Measurements from ENCODE around the gene TMEM185B. TPM values are rescaled to one million over a fixed set of nuclear protein-coding genes. Genes with fewer than 3 reads are reported as not detected.
"Not testable (repeated sequence)": the region's sequence is repeated elsewhere in the genome, so short reads cannot be mapped to it uniquely, and the experiment has no call there.

Gene TMEM185B
- 16.7 TPM for polyA plus RNA-seq (ENCODE audit: insufficient read length)

DNA sequence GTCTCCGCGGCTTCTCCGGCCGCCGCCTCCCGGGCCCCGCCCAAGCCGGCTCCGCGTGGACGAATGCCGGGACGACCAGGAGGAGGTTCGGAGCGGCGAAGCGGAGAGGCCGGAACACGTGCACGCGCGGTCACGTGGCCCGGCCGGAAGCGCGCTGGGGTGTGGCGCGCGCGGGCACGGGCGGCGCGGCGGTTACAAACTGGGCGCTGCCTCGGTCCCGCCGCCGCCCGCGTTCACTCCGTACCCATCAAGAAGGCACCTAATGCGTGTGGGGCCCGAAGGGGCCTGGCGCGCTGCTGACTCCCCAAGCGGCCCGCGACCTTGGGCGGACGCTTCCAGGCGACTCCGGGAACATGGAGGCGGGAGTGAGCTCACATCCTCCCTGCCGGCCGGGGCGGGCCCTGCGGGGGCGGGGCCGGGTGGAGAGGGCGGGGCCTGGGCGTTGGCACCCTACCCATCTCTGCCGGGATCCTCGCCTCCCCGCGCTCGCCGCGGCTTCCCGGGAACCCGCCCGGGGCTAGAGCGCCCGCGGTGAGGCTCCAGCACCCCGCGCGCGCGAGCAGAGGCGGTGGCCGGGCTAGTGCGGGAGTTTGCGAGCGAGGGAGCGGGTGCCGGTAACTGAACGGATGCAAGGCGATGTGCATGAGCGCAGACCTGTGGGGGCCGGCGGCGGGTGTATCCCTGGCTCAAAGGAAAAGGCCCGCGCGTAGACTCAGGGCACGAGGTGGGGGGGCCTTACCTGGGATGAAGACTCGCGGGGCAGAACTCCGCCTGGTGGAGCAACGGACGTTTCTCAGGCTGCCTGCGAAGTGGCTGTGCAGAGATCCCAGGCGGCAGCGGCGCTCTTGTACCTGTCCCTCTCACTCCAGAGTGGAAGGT, at the start of gene TMEM185B:
TSS of gene TMEM185B (minus strand) at position 367 of the 879 bp plus-strand sequence. CDS start 424 bp downstream, outside the sequence.
- DNase-seq = peak; percentile 83

DNA sequence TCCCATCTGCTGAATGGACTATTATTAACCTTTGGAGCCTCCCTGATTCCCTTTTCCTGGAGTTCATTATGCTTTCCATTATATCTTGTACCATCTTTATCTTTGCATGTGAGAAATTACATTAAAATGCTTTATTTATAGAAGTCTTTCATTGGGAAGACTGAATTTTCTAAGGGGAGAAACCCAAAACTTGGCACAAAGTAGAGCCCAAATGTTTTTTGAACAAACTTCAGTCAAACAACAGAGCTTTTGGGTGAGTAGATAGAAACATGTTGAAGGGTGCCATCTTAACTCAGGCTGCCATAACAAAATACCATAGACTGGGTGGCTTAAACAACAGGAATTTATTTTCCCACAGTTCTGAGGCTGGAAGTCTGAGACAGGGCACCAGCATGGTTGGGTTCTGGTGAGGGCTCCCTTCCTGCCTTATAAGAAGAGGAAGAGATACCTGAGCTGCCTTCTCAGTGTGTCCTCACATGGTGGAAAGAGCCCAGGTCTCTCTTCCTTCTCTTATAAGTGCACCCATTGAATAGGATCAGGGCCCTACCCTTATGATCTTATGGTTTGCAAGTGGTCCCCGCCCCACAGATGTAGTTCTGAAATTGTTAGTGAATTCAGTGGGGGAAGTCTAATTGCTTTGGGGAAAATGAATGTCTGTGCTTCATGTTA, 48.6 kb upstream of the TMEM185B start:
- DNase-seq = no peak

DNA sequence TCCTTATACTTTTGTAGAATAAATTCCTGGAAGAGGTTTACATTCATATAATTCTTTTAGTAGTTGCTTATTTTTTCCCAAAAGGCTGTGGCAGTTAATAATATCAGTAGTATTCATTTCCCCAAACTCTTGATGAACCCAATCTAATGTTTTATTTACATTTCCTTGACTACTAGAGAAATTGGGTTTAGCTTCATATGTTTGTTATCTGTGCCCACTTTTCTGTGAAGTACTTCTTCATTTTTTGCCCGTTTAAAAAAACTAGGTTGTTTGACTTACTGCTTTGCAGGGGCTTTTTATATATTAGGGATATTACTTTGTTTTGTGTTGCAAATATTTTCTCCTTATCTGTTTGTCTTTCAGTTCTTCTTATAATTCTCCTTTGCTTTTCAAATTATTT, 46.6 kb upstream of the TMEM185B start:
- no peak for DNase-seq

DNA sequence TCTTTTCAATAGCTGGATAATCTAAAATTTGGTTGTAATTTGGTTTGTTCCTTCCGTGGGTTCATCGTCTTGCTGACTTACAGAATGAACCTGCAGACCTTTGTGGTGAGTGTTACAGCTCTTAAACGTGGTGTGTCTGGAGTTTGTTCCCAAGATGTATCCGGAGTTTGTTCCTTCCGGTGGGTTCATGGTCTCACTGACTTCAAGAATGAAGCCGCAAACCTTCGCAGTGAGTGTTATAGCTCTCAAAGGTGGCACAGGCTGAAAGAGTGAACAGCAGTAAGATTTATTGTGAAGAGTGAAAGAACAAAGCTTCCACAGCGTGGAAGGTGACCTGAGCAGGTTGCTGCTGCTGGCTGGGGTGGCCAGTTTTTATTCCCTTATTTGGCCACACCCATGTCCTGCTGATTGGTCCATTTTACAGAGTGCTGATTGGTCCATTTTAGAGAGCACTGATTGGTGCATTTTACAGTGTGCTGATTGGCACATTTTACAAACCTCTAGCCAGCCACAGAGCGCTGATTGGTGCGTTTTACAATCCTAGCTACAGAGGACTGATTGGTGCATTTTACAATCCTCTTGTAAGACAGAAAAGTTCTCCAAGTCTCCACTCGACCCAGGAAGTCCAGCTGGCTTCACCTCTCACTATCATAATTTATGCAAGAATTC, 46.0 kb upstream of the TMEM185B start:
- no peak for DNase-seq

GRCh38 chr2:120267348-120267747, 44.1 kb upstream of the TMEM185B start:
- DNase-seq = peak; percentile 33

- no peak for DNase-seq
These were observed 41.8 kb upstream of the TMEM185B start for GRCh38 chr2:120265006-120265405.

DNA sequence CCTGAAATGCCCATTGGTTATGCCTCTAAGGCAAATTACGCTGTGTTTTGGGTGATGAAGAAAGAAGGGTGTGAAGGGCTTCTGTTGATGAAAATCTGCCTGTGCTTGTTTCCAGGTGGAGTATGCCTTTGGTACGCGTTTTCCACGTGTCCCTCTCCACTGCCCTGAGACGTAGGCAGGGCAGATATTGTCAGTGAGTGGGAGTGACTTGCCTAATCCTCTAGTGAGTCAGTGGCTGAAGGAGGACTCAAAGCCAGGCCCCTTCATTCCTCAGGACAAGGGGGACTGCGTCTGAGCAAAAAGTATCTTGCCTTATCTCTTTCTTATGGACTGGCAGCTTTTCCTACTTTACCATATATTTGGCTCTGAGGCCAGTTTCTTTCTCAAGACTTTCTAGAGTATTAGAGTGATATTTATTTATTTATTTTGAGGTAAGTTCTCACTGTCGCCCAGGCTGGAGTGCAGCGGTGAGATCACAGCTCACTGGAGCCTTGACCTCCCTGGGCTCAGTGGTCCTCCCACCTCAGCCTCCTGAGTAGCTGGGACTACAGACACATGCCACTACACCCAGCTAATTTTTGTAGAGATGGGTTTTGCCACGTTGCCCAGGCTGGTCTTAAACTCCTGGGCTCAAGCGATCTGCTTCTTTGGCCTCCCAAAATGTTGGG, 39.7 kb upstream of the TMEM185B start:
- no peak for DNase-seq

DNA sequence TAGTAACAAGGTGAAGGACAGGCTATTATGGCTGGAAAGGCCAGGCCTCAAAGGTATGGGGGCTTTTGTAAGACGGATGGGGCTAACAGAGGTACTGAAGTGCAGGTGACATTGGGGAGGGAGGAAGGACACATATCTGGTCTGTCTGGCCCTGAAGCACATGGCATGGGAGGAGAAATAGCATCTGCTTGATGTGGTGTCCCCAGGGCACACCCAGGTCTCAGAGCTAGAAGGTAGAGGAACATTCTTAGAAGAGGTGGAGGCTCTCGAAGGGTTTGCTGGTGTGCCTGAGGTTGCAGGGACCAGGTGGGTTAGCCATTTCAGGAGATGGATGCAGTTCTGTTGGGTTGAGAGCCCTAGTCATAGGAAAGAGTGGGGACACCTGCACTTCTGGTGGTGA, 39.0 kb upstream of the TMEM185B start:
- DNase-seq = no peak

- DNase-seq = no peak
These were observed 38.3 kb upstream of the TMEM185B start for GRCh38 chr2:120261387-120262006.

DNA sequence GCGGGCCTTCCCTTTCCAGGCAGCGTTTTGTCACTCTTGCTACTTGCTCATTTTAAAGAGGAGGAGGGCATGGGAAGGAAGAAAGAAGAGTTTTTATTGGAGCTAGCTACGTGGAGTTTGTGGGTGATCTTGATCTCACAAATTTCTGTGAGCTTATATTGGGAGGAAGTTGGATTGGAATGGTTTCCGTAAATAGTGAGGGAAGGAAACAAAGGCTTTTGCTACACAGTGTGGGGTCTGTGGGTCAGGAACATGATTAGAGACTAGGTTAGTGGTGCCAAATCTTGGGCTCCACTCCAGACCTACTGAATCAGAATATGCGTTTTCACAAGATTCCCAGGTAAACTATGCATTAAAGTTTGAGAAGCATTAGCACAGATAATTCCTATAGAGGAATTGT, 37.5 kb upstream of the TMEM185B start:
- no peak for DNase-seq

DNA sequence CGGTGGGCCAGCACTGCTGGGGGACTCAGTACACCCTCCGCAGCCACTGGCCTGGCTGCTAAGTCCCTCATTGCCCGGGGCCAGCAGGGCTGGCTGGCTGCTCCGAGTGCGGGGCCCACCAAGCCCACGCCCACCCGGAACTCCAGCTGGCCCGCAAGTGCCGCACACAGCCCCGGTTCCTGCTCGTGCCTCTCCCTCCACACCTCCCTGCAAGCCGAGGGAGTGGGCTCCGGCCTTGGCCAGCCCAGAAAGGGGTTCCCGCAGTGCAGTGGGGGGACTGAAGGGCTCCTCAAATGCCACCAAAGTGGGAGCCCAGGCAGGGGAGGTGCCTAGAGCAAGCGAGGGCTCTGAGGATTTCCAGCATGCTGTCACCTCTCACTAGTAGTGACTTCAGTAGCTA, 36.7 kb upstream of the TMEM185B start:
- not testable (repeated sequence) for DNase-seq

GRCh38 chr2:120258196-120258595, 35.0 kb upstream of the TMEM185B start:
- DNase-seq = no peak

- no peak for DNase-seq
These were observed 34.3 kb upstream of the TMEM185B start for GRCh38 chr2:120257522-120257921.

DNA sequence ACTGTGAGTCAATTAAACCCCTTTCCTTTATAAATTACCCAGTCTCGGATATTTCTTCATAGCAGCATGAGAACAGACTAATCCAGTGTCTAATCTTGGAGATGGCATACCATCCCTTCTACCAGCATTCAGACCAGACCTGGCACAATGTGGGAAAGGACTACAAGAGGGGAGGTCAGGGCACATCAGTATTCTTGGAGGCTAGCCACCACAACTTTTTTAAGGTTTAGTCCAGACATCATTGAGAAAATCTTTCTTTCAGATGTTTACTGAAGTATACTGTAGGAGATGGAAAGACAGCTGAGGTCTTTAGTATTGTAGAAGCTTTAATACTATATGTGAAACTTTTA, 33.4 kb upstream of the TMEM185B start:
- no peak for DNase-seq

- no peak for DNase-seq
These were observed 32.9 kb upstream of the TMEM185B start for GRCh38 chr2:120255986-120256650.

DNA sequence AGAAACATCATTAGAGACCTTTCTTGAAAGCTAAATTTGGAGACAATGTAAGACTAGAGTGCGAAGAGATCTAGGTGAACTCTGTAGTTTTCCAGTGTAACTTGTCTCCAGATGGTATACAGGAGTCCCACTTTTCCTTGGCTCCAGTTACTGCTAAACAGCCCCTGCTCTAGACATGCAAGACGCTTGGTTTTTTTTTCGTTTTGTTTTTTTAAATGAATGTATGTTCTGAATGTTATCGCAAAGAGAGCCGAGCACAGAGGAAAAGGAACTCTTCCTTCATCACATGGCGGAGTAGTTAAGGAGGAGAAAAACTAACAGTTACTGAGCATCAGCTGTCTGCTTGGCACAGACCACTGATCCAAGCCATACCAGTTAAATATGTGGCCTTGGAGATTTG, 31.9 kb upstream of the TMEM185B start:
- no peak for DNase-seq

DNA sequence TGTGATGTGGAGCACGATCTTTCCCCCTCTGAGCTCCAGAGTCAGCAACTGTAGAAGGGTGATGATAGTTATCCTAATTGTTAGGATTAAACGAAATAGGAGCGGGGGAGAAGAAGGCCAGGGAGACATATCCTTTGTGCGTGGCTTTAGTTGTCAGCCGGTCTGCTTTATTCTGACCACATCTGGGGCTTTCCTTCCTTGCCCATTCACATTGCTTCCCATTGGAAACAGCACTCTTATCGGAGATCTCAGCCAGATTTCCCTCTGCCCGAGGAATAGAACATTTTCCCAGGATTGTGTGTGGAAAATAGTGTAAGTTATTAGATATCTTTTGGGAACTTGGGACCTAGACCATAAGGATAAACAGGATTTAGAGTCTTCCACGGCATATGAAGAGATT, 31.0 kb upstream of the TMEM185B start:
- DNase-seq = no peak

DNA sequence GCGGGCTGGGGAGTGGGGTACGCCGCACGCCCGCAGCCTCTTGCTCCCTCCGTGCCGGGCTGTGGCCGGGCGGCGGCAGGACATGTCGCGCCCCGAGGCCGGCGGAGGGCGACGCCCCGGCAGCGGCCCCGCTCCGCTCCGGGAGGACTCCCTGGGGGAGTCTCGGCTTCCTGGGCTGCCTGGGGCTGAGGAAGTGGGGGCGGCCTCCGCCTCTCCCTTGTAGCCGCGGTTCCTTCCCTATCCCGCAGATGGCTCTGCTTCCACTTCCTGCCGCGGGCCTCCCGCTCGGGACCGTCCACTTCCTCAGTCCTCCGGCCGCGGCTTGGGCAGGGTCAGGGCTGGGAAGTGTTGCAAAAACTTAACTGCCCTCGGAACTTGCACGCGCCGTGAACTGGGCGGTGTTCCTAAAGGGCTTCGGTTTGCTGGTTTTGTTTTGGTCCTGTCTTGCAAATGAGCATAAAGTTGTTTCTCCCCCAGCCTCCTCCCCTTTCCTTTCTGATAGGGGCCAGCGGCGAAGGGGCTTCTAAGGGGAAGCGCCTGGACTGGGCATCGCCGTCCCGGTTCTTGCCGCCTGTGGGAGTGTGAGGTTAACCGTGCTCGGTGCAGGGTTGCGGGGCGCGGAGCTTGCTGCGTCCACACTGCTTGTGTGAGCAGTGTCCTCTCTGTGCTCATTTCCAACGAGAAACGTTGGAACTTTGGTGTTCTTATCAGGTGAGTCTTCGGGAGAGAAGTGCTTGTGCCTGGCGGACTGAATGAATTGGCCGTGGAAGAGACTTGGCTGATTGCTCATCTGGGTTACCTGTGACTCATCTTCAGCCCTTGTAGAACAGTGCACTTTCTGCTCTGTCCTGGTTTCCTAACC, 30.1 kb upstream of the TMEM185B start:
- DNase-seq = peak; percentile 84

- DNase-seq = peak; percentile 100
These were observed 29.2 kb upstream of the TMEM185B start, which contains the start of gene RALB for GRCh38 chr2:120252225-120253020. Gene RALB, plus strand, starts transcription at chr2:120252852. Its CDS starts 25,813 bp downstream, at chr2:120278665.

GRCh38 chr2:120251880-120252224, 28.7 kb upstream of the TMEM185B start:
- no peak for DNase-seq
